Endothelial cell of umbilical vein (primary cell): ENCODE measurements around the gene CST1. TPM values are rescaled to one million over a fixed set of nuclear protein-coding genes. Genes with fewer than 3 reads are reported as not detected.
"Not testable (repeated sequence)": the region's sequence is repeated elsewhere in the genome, so short reads cannot be mapped to it uniquely, and the experiment has no call there.

Experiments used
- BruUV-seq: library from RNA; stranded (reverse); fragments of 400-500 nt; replicated peaks from 2 replicates; lab custom pipeline; 2021; lab: Mats Ljungman, UMichigan
- CTCF ChIA-PET: fragments of 300-600, 350-600 bp; sonication (Branson Sonifier 250); formaldehyde crosslinking; loops from one replicate; lab custom pipeline; 2021; ENCODE audit warnings: antibody characterized with exemption, inconsistent platforms; lab: Charles Lee
- POLR2A ChIA-PET: fragments of 300-600, 350-600 bp; sonication (Branson Sonifier 250); formaldehyde crosslinking; loops from one replicate; lab custom pipeline; 2021; ENCODE audit warnings: antibody characterized with exemption, inconsistent platforms; lab: Charles Lee
- DNase-seq: peaks from one replicate; pipeline ENCODE4 v3.0.0-alpha.2; 2011; ENCODE audit warnings: low read depth, low spot score
- FAIRE-seq: peaks from 2 replicates; lab custom pipeline; 2011; peaks lifted over from hg19 to GRCh38; lab: Jason Lieb, UNC
- H2AFZ ChIP-seq: 2 replicates; pipeline ENCODE4 v1.6.0; 2012; ENCODE audit warnings: low read depth, low read length, control low read depth, inconsistent platforms
- H3K27ac ChIP-seq: 2 replicates; pipeline ENCODE4 v1.5.1; 2011; ENCODE audit warnings: low read depth, mild to moderate bottlenecking, control low read depth, low read length, moderate library complexity; ENCODE audit not compliant: insufficient read depth
- H3K27me3 ChIP-seq, 2 experiments: 2 replicates each; pipeline versions ENCODE4 v1.6.0 to v1.6.1; 2011; ENCODE audit warnings: low read length in 2 of 2, mixed read lengths in 1 of 2; ENCODE audit not compliant: control insufficient read depth in 2 of 2, insufficient read depth in 2 of 2
- H3K36me3 ChIP-seq, 2 experiments: 2 replicates in 1 of 2; 3 replicates in 1 of 2; pipeline ENCODE4 v1.5.1; 2011; ENCODE audit warnings: low read length in 2 of 2, mild to moderate bottlenecking in 1 of 2, moderate library complexity in 1 of 2; ENCODE audit not compliant: control insufficient read depth in 2 of 2, insufficient read depth in 2 of 2; ENCODE audit errors: extremely low read depth in 1 of 2
- H3K4me1 ChIP-seq: 3 replicates; pipeline ENCODE4 v1.5.1; 2011; ENCODE audit warnings: mild to moderate bottlenecking, low read length; ENCODE audit not compliant: control insufficient read depth, insufficient read depth; ENCODE audit errors: extremely low read depth
- H3K4me2 ChIP-seq: 2 replicates; pipeline ENCODE4 v1.6.1; 2011; ENCODE audit warnings: low read length, control low read depth, mixed read lengths; ENCODE audit not compliant: insufficient read depth
- H3K4me3 ChIP-seq, 3 experiments: fragments of 200-600 bp in 1 of 3; sonication (generic), shearing (Covaris generic) in 1 of 3; replicated peaks in 1 of 3; 2 replicates each; pipeline ENCODE4 v1.5.1; 2011 to 2016; ENCODE audit warnings: control low read depth in 3 of 3, low read length in 3 of 3, mild to moderate bottlenecking in 2 of 3, inconsistent platforms in 1 of 3, low read depth in 1 of 3, moderate library complexity in 1 of 3; ENCODE audit not compliant: insufficient read depth in 1 of 3
- H3K79me2 ChIP-seq: 2 replicates; pipeline ENCODE4 v1.6.0; 2012; ENCODE audit warnings: low read length, inconsistent platforms; ENCODE audit not compliant: control insufficient read depth, insufficient read depth
- H3K9ac ChIP-seq: replicated peaks from 2 replicates; pipeline ENCODE3; 2011; ENCODE audit warnings: low read length, control low read depth; ENCODE audit not compliant: insufficient read depth; ENCODE audit errors: extremely low read depth
- H3K9me1 ChIP-seq: replicated peaks from 3 replicates; pipeline ENCODE4 v1.6.0; 2011; ENCODE audit warnings: mild to moderate bottlenecking, low read length; ENCODE audit not compliant: control insufficient read depth, insufficient read depth; ENCODE audit errors: extremely low read depth
- H3K9me3 ChIP-seq: replicated peaks from 2 replicates; pipeline ENCODE4 v1.5.1; 2012; ENCODE audit warnings: low read length, inconsistent platforms; ENCODE audit not compliant: control insufficient read depth, insufficient read depth
- H4K20me1 ChIP-seq: replicated peaks from 2 replicates; pipeline ENCODE3; 2011; ENCODE audit warnings: mild to moderate bottlenecking, low read length; ENCODE audit not compliant: control insufficient read depth, insufficient read depth; ENCODE audit errors: extremely low read depth
- JUN ChIP-seq: IDR thresholded peaks from 2 replicates; pipeline ENCODE4 v1.6.1; 2011; ENCODE audit warnings: borderline replicate concordance, low read depth; ENCODE audit not compliant: insufficient read length, insufficient read depth
- dilution Hi-C: fragments of 300-500 bp; cut with MboI; formaldehyde crosslinking; loops from one replicate; pipeline ENCODE4 v1.15.0; 2019; ENCODE audit warnings: low sequenced_read_pairs; ENCODE audit not compliant: extremely low pct_ligation_motif_present
- intact Hi-C: fragments of 100-400 bp; cut with micrococcal nuclease; formaldehyde crosslinking; loops from one replicate; pipeline ENCODE4 v1.10.0; 2022
- polyA plus RNA-seq, 4 experiments: library from polyadenylated mRNA; depleted of rRNA in 3 of 4; stranded (reverse) in 3 of 4; unstranded in 1 of 4; fragments of >200 nt; gene quantifications; 2 replicates each; pipeline versions ENCODE4 v1.2.1 to v1.2.3, GENCODE V29; 2011 to 2012; ENCODE audit warnings: missing spikeins in 1 of 4
- total RNA-seq: library from RNA; stranded (reverse); gene quantifications from 2 replicates; pipeline ENCODE4 v1.2.3, GENCODE V29; 2021

CST1 gene
- total and polyA plus RNA-seq, 2 donors (not counting 3 experiments of a cell fraction or from before 2014, with no cell fraction given) = 0.19 to 2.2 TPM

- Histone ChIP-seq H3K27ac (no peak overlapping the region), H3K9ac (no peak overlapping the region), H3K4me2 (no peak overlapping the region), H3K36me3 (no peaks in the 10 kb centered on the region), H3K4me1 (peaks cover 23% of the 10 kb centered on the region), H3K27me3 (no peaks in the 10 kb centered on the region), H3K4me3 (peak overlapping the region in 1 of 3 experiments; percentile 38), H3K9me1 (no peaks in the 10 kb centered on the region), H4K20me1 (no peaks in the 10 kb centered on the region), H3K79me2 (peaks cover 15% of the 10 kb centered on the region), H3K9me3 (no peaks in the 10 kb centered on the region), H2AFZ (no peak overlapping the region)
- FAIRE-seq (no peak), DNase-seq (no peak)
- dilution Hi-C loops (no loop called here), intact Hi-C loops (loop anchor here (10.0 kb wide), 1 partner anchor 135 kb away; no protein-coding TSS in a partner anchor)
- CTCF ChIA-PET = no interaction called here
- TF ChIP-seq JUN = no peak
- POLR2A ChIA-PET = no interaction called here
- no TSS peak for BruUV-seq
Observed at GRCh38 chr20:23749746-23750145, 989 bp downstream of the CST1 start.

- peaks cover 15% of the 10 kb centered on the region for H3K79me2 ChIP-seq
- FAIRE-seq, H2AFZ ChIP-seq, H3K9me3 ChIP-seq, dilution Hi-C loops, H4K20me1 ChIP-seq, H3K27me3 ChIP-seq, DNase-seq, CTCF ChIA-PET, H3K36me3 ChIP-seq, H3K4me2 ChIP-seq, H3K27ac ChIP-seq, H3K9me1 ChIP-seq, POLR2A ChIA-PET, H3K9ac ChIP-seq, BruUV-seq: not testable (repeated sequence)
- peak overlapping the region in 1 of 3 experiments; percentile 38 for H3K4me3 ChIP-seq
- peaks cover 17% of the 10 kb centered on the region for H3K4me1 ChIP-seq
- intact Hi-C loops = loop anchor here (10.0 kb wide), 1 partner anchor 136 kb away; no protein-coding TSS in a partner anchor
Observed at GRCh38 chr20:23748975-23749374, 1.8 kb downstream of the CST1 start.

GRCh38 chr20:23747551-23747950 lies 3.2 kb downstream of the CST1 start:
- BruUV-seq, H2AFZ ChIP-seq, H3K9me3 ChIP-seq, dilution Hi-C loops, H4K20me1 ChIP-seq, H3K36me3 ChIP-seq, H3K27me3 ChIP-seq, H3K4me3 ChIP-seq, H3K9me1 ChIP-seq, POLR2A ChIA-PET, DNase-seq, H3K4me2 ChIP-seq, H3K9ac ChIP-seq, FAIRE-seq, H3K27ac ChIP-seq, CTCF ChIA-PET: not testable (repeated sequence)
- Histone ChIP-seq H3K4me1 (peaks cover 17% of the 10 kb centered on the region), H3K79me2 (peaks cover 15% of the 10 kb centered on the region)
- intact Hi-C loops = loop anchor here (10.0 kb wide), 1 partner anchor 137 kb away; no protein-coding TSS in a partner anchor

GRCh38 chr20:23747092-23747491 lies 3.6 kb downstream of the CST1 start:
- H3K9ac ChIP-seq, H2AFZ ChIP-seq, DNase-seq, H3K4me3 ChIP-seq, H3K27ac ChIP-seq, H3K9me3 ChIP-seq, H3K36me3 ChIP-seq, BruUV-seq, H3K4me2 ChIP-seq, H3K9me1 ChIP-seq, H3K27me3 ChIP-seq, H4K20me1 ChIP-seq, CTCF ChIA-PET, dilution Hi-C loops, POLR2A ChIA-PET, FAIRE-seq: not testable (repeated sequence)
- H3K79me2 ChIP-seq = peaks cover 15% of the 10 kb centered on the region
- intact Hi-C loops = loop anchor here (10.0 kb wide), 1 partner anchor 138 kb away; no protein-coding TSS in a partner anchor
- peaks cover 17% of the 10 kb centered on the region for H3K4me1 ChIP-seq
